VCaP (cell line): ENCODE results near the gene CCDC188.

Experiments used
- H3K27ac ChIP-seq: fragments of 450-650 bp; 2 replicates; pipeline ENCODE4 v1.5.1; 2017
- TF ChIP-seq, protein P1 (sequence below): fragments of 450-650 bp; conservative IDR thresholded peaks from 2 replicates; pipeline ENCODE4 v1.5.1; 2017; ENCODE audit warnings: mild to moderate bottlenecking, moderate library complexity

CCDC188 gene

DNA sequence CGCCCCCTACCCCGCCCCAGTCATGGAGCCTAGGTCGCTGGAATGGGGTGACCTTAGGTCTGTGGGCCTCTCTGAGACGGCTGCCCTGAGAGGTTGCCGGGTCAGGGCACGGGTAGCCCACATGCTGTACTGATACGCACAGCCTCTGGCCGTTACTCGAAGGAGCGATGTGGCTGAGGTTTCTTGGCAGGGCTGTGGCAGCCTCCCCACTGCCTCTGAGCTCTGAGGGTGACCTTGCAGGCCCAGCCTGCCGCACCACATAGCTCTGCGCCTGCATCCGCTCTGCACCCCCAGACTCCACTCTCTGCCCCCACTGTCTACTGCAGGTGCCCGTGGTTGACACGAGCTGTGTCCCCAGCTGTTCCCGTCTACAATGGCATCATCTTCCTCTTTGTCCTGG lies 12.0 kb downstream of the CCDC188 start:
- H3K27ac ChIP-seq: no peak overlapping the region
- TF ChIP-seq, protein P1, sequence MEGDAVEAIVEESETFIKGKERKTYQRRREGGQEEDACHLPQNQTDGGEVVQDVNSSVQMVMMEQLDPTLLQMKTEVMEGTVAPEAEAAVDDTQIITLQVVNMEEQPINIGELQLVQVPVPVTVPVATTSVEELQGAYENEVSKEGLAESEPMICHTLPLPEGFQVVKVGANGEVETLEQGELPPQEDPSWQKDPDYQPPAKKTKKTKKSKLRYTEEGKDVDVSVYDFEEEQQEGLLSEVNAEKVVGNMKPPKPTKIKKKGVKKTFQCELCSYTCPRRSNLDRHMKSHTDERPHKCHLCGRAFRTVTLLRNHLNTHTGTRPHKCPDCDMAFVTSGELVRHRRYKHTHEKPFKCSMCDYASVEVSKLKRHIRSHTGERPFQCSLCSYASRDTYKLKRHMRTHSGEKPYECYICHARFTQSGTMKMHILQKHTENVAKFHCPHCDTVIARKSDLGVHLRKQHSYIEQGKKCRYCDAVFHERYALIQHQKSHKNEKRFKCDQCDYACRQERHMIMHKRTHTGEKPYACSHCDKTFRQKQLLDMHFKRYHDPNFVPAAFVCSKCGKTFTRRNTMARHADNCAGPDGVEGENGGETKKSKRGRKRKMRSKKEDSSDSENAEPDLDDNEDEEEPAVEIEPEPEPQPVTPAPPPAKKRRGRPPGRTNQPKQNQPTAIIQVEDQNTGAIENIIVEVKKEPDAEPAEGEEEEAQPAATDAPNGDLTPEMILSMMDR: no peak

DNA sequence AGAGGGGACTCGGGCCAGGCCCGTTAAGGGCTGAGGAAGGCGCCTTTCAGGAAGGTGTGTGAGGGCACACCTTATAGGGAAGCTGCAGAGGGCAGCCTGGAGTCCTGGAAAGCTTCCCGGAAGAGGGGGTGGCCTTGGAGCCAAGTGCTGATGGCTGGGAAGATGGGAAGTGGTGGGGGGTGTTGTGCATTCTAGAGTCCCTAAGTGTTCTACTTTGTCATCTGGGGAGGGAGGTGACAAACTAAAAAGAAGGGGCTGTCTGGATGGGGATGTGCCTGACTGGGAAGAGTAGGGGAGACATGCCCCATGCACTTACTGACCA lies 12.5 kb downstream of the CCDC188 start:
- TF ChIP-seq, protein P1: no peak
- no peak overlapping the region for H3K27ac ChIP-seq

DNA sequence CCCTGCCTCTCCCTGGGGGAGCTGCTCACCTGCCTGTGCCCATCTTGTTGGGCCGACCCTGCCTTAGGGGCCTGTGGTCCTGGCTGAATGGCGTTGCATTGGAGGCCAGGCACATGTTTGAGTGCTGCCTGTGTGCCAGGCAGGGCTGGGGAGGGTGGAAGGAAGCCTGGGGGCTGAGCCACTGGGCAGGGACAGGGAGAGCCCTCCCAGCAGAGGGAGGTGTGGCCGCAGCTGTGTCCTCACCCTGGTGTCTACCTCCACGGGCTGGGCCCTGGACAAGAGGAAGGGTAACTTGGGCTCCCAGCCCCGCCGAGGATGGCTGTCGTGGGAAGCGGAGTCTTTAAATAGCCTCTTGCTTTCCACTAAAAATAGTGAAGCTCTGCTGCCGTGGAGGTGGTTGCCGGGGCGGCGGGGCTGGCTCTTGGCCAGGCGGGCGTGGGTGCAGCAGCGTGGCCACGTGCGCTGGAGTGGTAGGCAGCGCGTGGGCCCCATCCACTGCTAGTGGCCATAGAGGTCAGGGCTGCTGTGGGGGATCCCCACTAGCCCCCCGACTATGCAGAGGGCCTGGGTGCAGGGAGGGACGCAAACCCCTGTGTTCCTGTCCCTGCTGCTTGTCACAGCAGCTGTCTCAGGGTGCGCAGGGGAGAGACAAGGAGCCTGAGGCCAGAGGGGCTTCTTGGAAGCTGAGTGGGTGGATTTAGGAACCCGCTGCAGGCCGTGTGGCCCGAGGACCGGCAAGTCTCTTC lies 13.0 kb downstream of the CCDC188 start:
- H3K27ac ChIP-seq: no peak overlapping the region
- TF ChIP-seq, protein P1: no peak

DNA sequence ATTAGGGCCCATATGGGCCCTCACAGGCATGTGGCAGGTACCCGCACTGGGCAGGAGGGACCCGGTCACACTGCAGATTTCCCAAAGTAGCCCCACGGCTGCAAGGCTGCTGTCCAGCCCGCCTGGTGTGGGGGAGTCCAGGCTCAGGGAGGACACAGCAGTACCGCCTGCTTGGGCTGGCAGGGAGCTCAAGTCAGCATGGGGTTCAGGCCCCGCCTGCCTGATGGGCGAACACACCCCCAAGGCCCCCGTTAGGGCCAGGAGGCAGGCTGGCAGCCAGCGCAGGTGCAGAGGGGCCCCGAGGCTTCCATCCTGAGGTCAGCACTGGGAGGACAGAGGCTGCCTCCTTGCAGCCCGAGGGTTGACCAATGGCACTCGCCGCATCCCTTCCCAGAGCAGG lies 13.7 kb downstream of the CCDC188 start:
- TF ChIP-seq, protein P1: no peak
- no peak overlapping the region for H3K27ac ChIP-seq

DNA sequence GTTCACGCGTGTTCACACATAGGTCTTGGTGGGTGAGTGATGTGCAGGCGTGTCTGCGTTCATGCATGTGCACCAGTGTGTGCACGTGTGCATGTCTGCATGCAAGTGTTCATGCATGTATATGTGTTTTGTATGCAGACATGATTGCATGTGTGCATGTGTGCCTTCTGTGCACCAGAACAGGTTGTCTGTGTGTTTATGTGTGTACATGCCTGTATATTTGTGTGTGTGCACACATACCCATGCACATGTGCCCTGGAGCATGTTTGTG lies 14.3 kb downstream of the CCDC188 start:
- no peak overlapping the region for H3K27ac ChIP-seq
- TF ChIP-seq, protein P1: no peak

DNA sequence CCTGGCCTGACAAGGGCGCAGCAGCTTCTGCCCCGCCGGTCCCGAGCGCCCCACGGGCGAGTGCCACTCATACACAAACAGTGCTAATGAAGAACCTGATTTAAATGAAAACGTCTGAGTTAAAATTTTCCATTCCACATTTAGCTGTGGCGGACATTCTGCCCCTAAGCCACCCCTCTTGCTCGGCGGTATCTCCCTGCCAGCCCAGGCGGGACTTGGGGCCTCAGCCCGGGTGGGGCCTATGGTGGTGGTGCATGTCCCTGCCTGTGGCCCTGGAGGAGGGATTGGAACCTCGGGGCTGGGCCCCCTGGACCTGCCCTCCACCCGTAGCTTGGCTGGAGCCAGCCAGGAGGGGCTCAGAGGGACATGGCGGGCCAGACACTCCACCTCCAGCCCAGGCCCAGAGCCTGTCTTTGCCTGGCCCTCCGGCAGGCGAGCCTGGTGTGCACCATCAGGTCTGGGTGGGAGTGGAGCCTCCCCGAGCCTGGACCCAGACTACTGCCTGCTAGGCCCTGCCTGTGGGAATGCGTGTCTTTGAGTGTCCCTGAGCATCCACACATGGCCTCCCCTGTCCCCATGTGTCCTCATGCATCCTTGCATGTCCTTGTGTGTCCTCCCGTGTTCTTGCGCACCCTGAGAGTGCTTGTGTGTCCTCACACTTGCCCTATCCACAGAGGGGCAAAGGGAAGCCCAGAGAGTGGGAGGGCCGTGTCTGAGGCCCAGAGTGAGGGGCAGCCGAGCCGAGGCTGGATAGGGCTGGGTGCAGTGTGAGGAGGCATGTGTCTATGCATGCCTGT lies 14.9 kb downstream of the CCDC188 start:
- peak overlapping the region; percentile 18; the same call in 1 of the 2 replicates for H3K27ac ChIP-seq
- TF ChIP-seq, protein P1: no peak

DNA sequence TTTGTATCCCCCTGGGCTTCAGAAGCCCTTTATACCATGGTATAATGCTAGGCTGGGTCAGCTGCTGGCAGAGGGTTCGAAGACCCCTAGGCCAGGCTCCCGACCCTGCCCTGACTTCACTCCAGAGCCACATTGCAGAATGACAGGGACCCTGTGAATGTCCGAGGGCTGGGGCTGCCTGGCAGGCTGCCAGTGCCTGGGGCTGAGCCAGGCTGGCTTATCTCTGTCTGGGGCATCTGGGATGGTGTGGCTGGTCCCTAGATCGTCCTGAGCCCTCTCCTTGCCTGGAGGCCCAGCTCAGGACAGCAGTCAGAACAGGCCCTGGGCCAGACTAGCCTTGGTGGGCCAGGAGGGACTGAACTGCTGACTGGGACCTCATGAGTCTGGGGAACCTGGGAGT lies 15.6 kb downstream of the CCDC188 start:
- TF ChIP-seq, protein P1: no peak
- peak overlapping the region; percentile 18; the same call in 1 of the 2 replicates for H3K27ac ChIP-seq
